HepG2 (cell line): ENCODE data around the gene PIGZ. TPM values are rescaled to one million over a fixed set of nuclear protein-coding genes. Genes with fewer than 3 reads are reported as not detected.

Experiments
- ATF4 ChIP-seq, 2 experiments: fragments of 450-650 bp in 1 of 2; sonication (generic) in 1 of 2; formaldehyde crosslinking; IDR thresholded peaks; 2 replicates each; pipeline versions ENCODE4 v1.5.0 to v1.8.0; 2020 to 2022; ENCODE audit warnings: mild to moderate bottlenecking in 1 of 2, missing genetic modification reagents in 1 of 2
- CENPX ChIP-seq: sonication (generic); formaldehyde crosslinking; IDR thresholded peaks from 2 replicates; pipeline ENCODE4 v1.9.0; 2021; ENCODE audit warnings: mild to moderate bottlenecking, missing genetic modification reagents, moderate library complexity
- HCFC1 ChIP-seq: fragments of 150-350 bp; IDR thresholded peaks from 2 replicates; pipeline ENCODE4 v1.6.1; 2014; ENCODE audit warnings: low read depth, low read length
- MZF1 ChIP-seq: sonication (generic); formaldehyde crosslinking; IDR thresholded peaks from 2 replicates; pipeline ENCODE4 v1.8.1; 2023; ENCODE audit warnings: mild to moderate bottlenecking, missing genetic modification reagents, borderline replicate concordance
- NFE2 ChIP-seq: sonication (generic); formaldehyde crosslinking; IDR thresholded peaks from 2 replicates; pipeline ENCODE4 v1.4.0; 2020; ENCODE audit warnings: missing genetic modification reagents
- NFYB ChIP-seq: sonication (generic); formaldehyde crosslinking; IDR thresholded peaks from 2 replicates; pipeline ENCODE4 v1.4.0; 2020; ENCODE audit warnings: missing genetic modification reagents
- PLSCR1 ChIP-seq: sonication (generic); formaldehyde crosslinking; IDR thresholded peaks from 2 replicates; pipeline ENCODE4 v1.5.0; 2020; ENCODE audit warnings: missing genetic modification reagents, mild to moderate bottlenecking, borderline replicate concordance
- RNF219 ChIP-seq: sonication (generic); formaldehyde crosslinking; IDR thresholded peaks from 2 replicates; pipeline ENCODE4 v1.5.0; 2020; ENCODE audit warnings: mild to moderate bottlenecking, missing genetic modification reagents
- ZNF407 ChIP-seq: sonication (generic); formaldehyde crosslinking; IDR thresholded peaks from one replicate; pipeline ENCODE4 v1.5.1; 2020; ENCODE audit warnings: mild to moderate bottlenecking, missing genetic modification reagents; ENCODE audit errors: not compliant biosample characterization
- ZSCAN29 ChIP-seq: sonication (generic); formaldehyde crosslinking; conservative IDR thresholded peaks from 2 replicates; pipeline ENCODE4 v1.4.0; 2020; ENCODE audit warnings: mild to moderate bottlenecking, missing genetic modification reagents
- polyA plus RNA-seq, 8 experiments: library from polyadenylated mRNA; depleted of rRNA in 3 of 8; stranded (reverse) in 7 of 8; unstranded in 1 of 8; fragments of >200 nt; fragmentation: Illumina TruSeq in 4 of 8; extraction: Trizol in 4 of 8; gene quantifications; 2 replicates each; pipeline versions ENCODE4 v1.2.1 to v1.2.3, GENCODE V29; 2011 to 2016; ENCODE audit warnings: low read depth in 4 of 8, missing spikeins in 1 of 8, mixed read lengths in 1 of 8; ENCODE audit not compliant: insufficient read depth in 1 of 8
- total RNA-seq, 5 experiments: library from RNA; depleted of rRNA; stranded (reverse); fragments of >200 nt; fragmentation: Illumina TruSeq; extraction: Trizol; gene quantifications; 2 replicates each; pipeline ENCODE4 v1.2.3, GENCODE V29; 2016; ENCODE audit warnings: low read depth in 1 of 5
- TF ChIP-seq, protein P1 (sequence below): sonication (generic); formaldehyde crosslinking; conservative IDR thresholded peaks from 2 replicates; pipeline ENCODE4 v1.8.0; 2022; ENCODE audit warnings: missing genetic modification reagents
- TF ChIP-seq, protein P2 (sequence below): fragments of 450-650 bp; IDR thresholded peaks from 2 replicates; pipeline ENCODE4 v1.6.1; 2017

Gene PIGZ
- total and polyA plus RNA-seq, 2 of the 13 experiments (the other 11 are each of a cell fraction or from before 2014, with no cell fraction given): 4.7 to 60.5 TPM

DNA sequence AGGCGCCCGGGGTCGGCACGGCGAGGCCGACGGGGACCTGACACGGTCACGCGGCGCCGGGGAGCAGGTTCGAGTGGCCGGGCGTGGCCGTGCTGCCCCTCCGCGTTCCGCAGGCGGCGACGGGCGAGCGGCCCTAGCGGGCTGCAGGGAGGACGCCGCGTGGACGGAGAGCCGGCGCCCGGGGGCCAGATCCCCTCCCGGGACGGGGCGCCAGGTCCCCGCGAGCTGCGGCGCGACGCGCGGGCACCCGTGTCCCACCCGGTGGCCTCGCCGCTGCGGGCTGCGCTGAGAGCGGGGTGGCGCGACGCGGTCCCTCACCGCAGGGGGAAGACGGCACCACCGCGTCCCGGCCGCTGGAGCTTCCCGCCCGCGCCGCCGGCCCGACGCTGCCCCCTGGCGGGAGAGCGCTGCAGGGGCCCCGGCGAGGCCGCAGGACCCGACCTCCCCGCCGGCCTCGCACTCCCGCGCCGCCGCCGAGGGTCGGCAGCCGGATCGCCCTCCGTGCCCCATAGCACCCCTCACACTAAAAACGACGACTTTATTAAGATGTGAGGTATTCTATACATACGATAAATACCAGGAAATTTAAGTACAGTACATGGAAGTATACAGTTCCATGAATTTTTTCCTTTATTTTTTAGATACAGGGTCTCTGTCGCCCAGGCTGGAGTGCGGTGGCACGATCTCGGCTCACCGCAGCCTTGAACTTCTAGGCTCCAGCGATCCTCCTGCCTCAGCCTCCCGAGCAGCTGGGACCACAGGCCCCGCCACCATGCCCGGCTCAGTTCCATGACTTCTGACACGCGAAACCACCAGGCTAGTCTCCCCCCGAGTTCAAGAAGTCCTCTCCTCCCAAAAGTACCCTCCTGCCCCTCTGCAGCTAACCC lies 1.3 kb upstream of the PIGZ start (continued):
- no peak for TF ChIP-seq RNF219 (CRISPR knock-in tag)
- no peak for TF ChIP-seq PLSCR1 (CRISPR knock-in tag)
- TF ChIP-seq MZF1 (CRISPR knock-in tag): no peak
- no peak for TF ChIP-seq NFE2 (CRISPR knock-in tag)
- TF ChIP-seq ZSCAN29 (CRISPR knock-in tag): no peak
- TF ChIP-seq ATF4 (CRISPR knock-in tag; IDR thresholded peaks at IDR 0.05): no peak
- TF ChIP-seq, protein P1, sequence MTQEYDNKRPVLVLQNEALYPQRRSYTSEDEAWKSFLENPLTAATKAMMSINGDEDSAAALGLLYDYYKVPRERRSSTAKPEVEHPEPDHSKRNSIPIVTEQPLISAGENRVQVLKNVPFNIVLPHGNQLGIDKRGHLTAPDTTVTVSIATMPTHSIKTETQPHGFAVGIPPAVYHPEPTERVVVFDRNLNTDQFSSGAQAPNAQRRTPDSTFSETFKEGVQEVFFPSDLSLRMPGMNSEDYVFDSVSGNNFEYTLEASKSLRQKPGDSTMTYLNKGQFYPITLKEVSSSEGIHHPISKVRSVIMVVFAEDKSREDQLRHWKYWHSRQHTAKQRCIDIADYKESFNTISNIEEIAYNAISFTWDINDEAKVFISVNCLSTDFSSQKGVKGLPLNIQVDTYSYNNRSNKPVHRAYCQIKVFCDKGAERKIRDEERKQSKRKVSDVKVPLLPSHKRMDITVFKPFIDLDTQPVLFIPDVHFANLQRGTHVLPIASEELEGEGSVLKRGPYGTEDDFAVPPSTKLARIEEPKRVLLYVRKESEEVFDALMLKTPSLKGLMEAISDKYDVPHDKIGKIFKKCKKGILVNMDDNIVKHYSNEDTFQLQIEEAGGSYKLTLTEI (CRISPR knock-in tag): no peak
- TF ChIP-seq ZNF407 (CRISPR knock-in tag): no peak
- TF ChIP-seq, protein P2, sequence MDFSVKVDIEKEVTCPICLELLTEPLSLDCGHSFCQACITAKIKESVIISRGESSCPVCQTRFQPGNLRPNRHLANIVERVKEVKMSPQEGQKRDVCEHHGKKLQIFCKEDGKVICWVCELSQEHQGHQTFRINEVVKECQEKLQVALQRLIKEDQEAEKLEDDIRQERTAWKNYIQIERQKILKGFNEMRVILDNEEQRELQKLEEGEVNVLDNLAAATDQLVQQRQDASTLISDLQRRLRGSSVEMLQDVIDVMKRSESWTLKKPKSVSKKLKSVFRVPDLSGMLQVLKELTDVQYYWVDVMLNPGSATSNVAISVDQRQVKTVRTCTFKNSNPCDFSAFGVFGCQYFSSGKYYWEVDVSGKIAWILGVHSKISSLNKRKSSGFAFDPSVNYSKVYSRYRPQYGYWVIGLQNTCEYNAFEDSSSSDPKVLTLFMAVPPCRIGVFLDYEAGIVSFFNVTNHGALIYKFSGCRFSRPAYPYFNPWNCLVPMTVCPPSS: no peak
- TF ChIP-seq CENPX (CRISPR knock-in tag): no peak
- no peak for TF ChIP-seq NFYB (CRISPR knock-in tag)
- no peak for TF ChIP-seq HCFC1
